ENCODE measurements around the gene CREB3L2.

GRCh38 chr7:137943132-137943551, 58.7 kb downstream of the CREB3L2 start:
- TF ChIP-seq ELK1 (IDR thresholded peaks at IDR 0.05; ENCODE audit: low read depth, low read length), result no peak
- no peak for TF ChIP-seq EP300 (IDR thresholded peaks at IDR 0.05)
- TF ChIP-seq HOXA7 (CRISPR knock-in tag; IDR thresholded peaks at IDR 0.05), result no peak

Data from A549 (cell line).